ENCODE data around the gene FOXL3.

The FOXL3 gene

GRCh38 chr7:338295-339061 lies 48.5 kb downstream of the FOXL3 start:
- DNase-seq (ENCODE audit: low read depth in 2 of 2) = no peak

GRCh38 chr7:339062-339342 lies 49.0 kb downstream of the FOXL3 start:
- no peak for DNase-seq (ENCODE audit: low read depth in 2 of 2)

GRCh38 chr7:339696-340095 lies 49.7 kb downstream of the FOXL3 start:
- DNase-seq (ENCODE audit: low read depth in 2 of 2) = no peak

GRCh38 chr7:340200-340937 lies 50.4 kb downstream of the FOXL3 start:
- no peak for DNase-seq (ENCODE audit: low read depth in 2 of 2)

Data from stimulated activated CD4-positive, alpha-beta T cell treated with anti-CD3 and anti-CD28 coated beads, Interleukin-12 subunit alpha, Interleukin-12 subunit beta, amount 100 ng/mL, for 24 hours (primary cell).